Tibial artery (tissue), 4 donors: Measurements from ENCODE around the gene DNAH11.

ENCODE experiments used
- DNase-seq, 2 donors: peaks; one replicate each; pipeline ENCODE4 v3.0.0-alpha.2; 2019
- H3K27ac ChIP-seq, 2 donors: fragments of 200-600 bp; sonication (generic) in 1 of 2; 1 replicate in 1 of 2; 2 replicates in 1 of 2; pipeline ENCODE4 v1.5.1; 2018 to 2019; ENCODE audit warnings: mild to moderate bottlenecking in 1 of 2
- H3K27me3 ChIP-seq, 2 donors: fragments of 200-600 bp; sonication (generic) in 1 of 2; one replicate each; pipeline versions ENCODE4 v1.5.1 to v1.6.0; 2016 to 2019
- H3K36me3 ChIP-seq, 3 donors: fragments of 200-600 bp; sonication (generic) in 2 of 3; one replicate each; pipeline ENCODE4 v1.5.1; 2016 to 2019; ENCODE audit warnings: mild to moderate bottlenecking in 2 of 3
- H3K4me1 ChIP-seq, 4 donors: fragments of 200-600 bp; sonication (generic) in 2 of 4; 1 replicate in 3 of 4; 2 replicates in 1 of 4; pipeline ENCODE4 v1.5.1; 2016 to 2019
- H3K4me3 ChIP-seq, 2 donors: fragments of 200-600 bp; sonication (generic) in 1 of 2; 1 replicate in 1 of 2; 2 replicates in 1 of 2; pipeline ENCODE4 v1.5.1; 2018 to 2019; ENCODE audit warnings: mild to moderate bottlenecking in 2 of 2
- H3K9me3 ChIP-seq, 3 donors: fragments of 200-600 bp; sonication (generic) in 1 of 3; one replicate each; pipeline ENCODE4 v1.5.1; 2016 to 2019
- intact Hi-C: fragments of 100-400 bp; cut with DNase I; formaldehyde crosslinking; loops from one replicate; pipeline ENCODE4 v1.15.0; 2023; ENCODE audit warnings: low total_unique reads
- TF ChIP-seq, protein P1 (sequence below), 2 experiments: fragments of 200-600 bp in 1 of 2; fragments of 450-650 bp in 1 of 2; IDR thresholded peaks; one replicate each; pipeline ENCODE4 v1.5.1; 2017 to 2019; ENCODE audit warnings: antibody characterized with exemption in 2 of 2, mild to moderate bottlenecking in 1 of 2, moderate library complexity in 1 of 2

Gene DNAH11

DNA sequence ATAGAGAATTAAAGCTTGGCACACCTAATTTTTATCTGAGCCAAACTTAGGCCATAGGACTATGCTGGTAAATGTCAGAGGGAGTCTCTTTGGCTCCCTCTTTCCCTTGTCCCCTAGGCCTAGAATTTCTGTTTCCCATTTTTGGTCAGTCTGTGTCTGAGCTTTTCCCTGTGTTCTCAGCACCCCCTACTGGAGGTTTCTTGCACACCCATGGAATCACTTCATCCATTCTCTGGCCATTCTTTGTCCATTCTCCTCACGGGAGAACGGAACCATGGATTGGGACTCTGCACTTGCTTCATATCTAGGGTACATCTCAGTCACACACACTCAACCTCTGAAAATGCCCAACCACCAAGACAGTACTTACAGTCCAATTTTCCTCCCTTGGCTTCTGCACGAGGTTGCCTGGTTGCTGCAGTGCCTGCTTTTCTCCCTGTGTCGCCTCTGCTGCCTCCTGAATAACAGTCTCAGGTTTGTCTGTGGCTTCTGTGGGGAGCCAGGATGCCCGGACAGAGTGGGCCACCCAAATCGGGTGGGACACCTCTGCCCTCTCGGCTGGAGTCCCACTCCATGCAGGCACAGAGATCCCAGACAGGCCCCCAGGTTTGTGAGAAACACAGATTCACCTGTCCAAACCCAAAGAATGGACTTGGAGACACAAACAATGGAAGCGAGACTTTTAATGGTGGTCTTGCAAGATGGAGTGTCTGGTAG is 35.1 kb upstream of the DNAH11 start:
- Histone ChIP-seq H3K27me3 (no peaks in the 10 kb centered on the region), H3K27ac (no peak overlapping the region), H3K9me3 (no peaks in the 10 kb centered on the region), H3K4me1 (no peaks in the 10 kb centered on the region), H3K36me3 (peaks cover 11 to 28% (median 15%) of the 10 kb centered on the region in 3 donors), H3K4me3 (no peak overlapping the region)
- TF ChIP-seq, protein P1, sequence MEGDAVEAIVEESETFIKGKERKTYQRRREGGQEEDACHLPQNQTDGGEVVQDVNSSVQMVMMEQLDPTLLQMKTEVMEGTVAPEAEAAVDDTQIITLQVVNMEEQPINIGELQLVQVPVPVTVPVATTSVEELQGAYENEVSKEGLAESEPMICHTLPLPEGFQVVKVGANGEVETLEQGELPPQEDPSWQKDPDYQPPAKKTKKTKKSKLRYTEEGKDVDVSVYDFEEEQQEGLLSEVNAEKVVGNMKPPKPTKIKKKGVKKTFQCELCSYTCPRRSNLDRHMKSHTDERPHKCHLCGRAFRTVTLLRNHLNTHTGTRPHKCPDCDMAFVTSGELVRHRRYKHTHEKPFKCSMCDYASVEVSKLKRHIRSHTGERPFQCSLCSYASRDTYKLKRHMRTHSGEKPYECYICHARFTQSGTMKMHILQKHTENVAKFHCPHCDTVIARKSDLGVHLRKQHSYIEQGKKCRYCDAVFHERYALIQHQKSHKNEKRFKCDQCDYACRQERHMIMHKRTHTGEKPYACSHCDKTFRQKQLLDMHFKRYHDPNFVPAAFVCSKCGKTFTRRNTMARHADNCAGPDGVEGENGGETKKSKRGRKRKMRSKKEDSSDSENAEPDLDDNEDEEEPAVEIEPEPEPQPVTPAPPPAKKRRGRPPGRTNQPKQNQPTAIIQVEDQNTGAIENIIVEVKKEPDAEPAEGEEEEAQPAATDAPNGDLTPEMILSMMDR (IDR thresholded peaks at IDR 0.05): peak; percentile 45 to 56
- DNase-seq: no peak
- intact Hi-C loops: no loop called here

DNA sequence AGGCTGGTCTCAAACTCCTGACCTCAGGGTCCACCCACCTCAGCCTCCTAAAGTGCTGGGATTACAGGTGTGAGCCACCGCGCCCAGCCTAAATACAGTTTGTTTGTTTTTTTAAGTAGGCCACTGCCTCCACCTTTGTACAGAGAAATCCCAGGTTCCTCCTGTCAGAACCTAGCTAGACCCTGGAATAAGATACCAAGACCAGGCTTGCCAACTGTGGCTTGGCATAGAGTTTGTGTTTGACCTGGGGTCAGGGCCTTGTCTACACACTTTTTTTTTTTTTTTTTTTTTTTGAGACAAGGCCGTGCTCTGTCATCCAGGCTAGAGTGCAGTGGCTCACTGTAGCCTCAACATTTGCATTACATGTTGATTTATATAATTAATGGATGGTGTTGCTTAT is 34.3 kb upstream of the DNAH11 start:
- DNase-seq: no peak
- TF ChIP-seq, protein P1 (IDR thresholded peaks at IDR 0.05): no peak
- intact Hi-C loops: no loop called here
- no peaks in the 10 kb centered on the region for H3K27me3 ChIP-seq
- H3K4me1 ChIP-seq: no peaks in the 10 kb centered on the region
- no peaks in the 10 kb centered on the region for H3K9me3 ChIP-seq
- H3K27ac ChIP-seq: no peak overlapping the region
- peaks cover 11 to 33% (median 15%) of the 10 kb centered on the region in 3 donors for H3K36me3 ChIP-seq
- H3K4me3 ChIP-seq: no peak overlapping the region

DNA sequence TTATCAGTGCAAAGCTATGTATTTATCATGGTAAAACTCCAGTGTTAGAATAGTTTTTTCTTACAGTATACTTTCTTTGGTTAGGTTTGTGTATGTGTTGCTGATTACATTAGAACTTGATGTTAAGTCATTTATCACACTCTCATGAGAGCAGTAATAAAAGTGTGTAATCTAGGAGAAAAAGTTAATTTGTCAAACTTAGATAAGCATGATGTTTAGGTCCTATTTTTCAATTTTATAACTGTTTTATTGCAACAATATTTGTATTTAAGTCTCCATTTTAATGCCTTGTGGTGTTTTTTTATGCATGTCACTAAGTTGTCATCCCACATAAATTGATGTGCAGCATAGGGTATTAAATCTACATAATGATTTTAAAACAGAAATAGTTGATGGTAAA is 28.8 kb upstream of the DNAH11 start:
- TF ChIP-seq, protein P1 (IDR thresholded peaks at IDR 0.05): no peak
- H3K4me1 ChIP-seq: no peaks in the 10 kb centered on the region
- H3K36me3 ChIP-seq: peaks cover 7 to 34% (median 11%) of the 10 kb centered on the region in 3 donors
- no peak overlapping the region for H3K4me3 ChIP-seq
- H3K9me3 ChIP-seq: no peaks in the 10 kb centered on the region
- intact Hi-C loops: no loop called here
- H3K27ac ChIP-seq: no peak overlapping the region
- H3K27me3 ChIP-seq: no peaks in the 10 kb centered on the region
- DNase-seq: no peak

DNA sequence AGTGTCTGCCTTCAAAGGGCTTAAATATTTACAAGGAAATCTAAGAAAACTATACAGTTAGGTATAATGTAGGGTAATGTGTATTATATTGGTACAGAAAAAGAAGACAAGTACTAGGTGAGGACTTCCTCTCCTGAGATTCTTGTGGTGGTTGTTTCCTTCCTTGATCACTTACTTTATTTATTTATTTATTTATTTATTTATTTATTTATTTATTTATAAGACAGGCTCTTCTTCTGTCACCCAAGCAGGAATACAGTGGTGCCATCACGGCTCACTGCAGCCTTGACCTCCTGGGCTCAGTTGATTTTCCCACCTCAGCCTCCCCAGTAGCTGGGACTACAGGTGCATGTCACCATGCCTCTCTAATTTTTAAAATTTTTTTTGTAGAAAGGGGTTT is 18.2 kb upstream of the DNAH11 start:
- Histone ChIP-seq H3K36me3 (no peaks in the 10 kb centered on the region), H3K27me3 (no peaks in the 10 kb centered on the region), H3K27ac (no peak overlapping the region), H3K9me3 (no peaks in the 10 kb centered on the region), H3K4me1 (no peaks in the 10 kb centered on the region), H3K4me3 (no peak overlapping the region)
- TF ChIP-seq, protein P1 (IDR thresholded peaks at IDR 0.05): no peak
- intact Hi-C loops: no loop called here
- no peak for DNase-seq

DNA sequence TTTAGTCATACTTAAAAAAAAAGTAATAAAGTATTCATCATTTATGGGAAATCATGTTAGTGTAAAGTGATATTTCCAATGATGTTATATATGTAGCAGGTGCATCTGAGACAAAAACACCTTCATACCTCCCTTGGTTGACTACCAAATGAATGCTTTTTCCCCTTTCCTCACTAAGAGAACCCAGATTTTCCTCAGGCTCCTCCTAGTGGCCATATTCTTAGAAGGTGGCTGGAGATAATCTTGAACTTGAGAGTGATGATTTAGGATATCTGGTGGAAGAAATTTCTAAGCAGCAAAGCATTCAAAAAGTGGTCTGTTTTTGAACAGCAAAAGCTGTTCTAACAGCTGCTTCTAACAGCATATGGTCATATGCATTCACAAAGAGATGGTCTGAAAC is 16.8 kb upstream of the DNAH11 start:
- no peaks in the 10 kb centered on the region for H3K4me1 ChIP-seq
- TF ChIP-seq, protein P1 (IDR thresholded peaks at IDR 0.05): peak; percentile 14 to 24
- H3K36me3 ChIP-seq: no peaks in the 10 kb centered on the region
- H3K4me3 ChIP-seq: no peak overlapping the region
- no peaks in the 10 kb centered on the region for H3K27me3 ChIP-seq
- intact Hi-C loops: no loop called here
- no peak for DNase-seq
- H3K9me3 ChIP-seq: no peaks in the 10 kb centered on the region
- H3K27ac ChIP-seq: no peak overlapping the region
